Measurements from ENCODE around the gene NEDD8.

NEDD8 gene

GRCh38 chr14:24179294-24179960, 52.7 kb downstream of the NEDD8 start:
- in situ Hi-C loops (cut with MboI; ENCODE audit: low pct_unique_long_range_greater_than_20kb, low sequenced_read_pairs, unreplicated experiment), result no loop called here
- no peak for TF ChIP-seq CTCF (IDR thresholded peaks at IDR 0.05; ENCODE audit: extremely low read depth, insufficient read depth, missing control alignments)
- no peak for DNase-seq (ENCODE audit: low spot score)

- DNase-seq (ENCODE audit: low spot score), result no peak
- no peak for TF ChIP-seq CTCF (IDR thresholded peaks at IDR 0.05; ENCODE audit: extremely low read depth, insufficient read depth, missing control alignments)
- in situ Hi-C loops (cut with MboI; ENCODE audit: low pct_unique_long_range_greater_than_20kb, low sequenced_read_pairs, unreplicated experiment), result no loop called here
Measured at GRCh38 chr14:24178399-24179178, 53.6 kb downstream of the NEDD8 start.

- DNase-seq (ENCODE audit: low spot score), result no peak
- in situ Hi-C loops (cut with MboI; ENCODE audit: low pct_unique_long_range_greater_than_20kb, low sequenced_read_pairs, unreplicated experiment), result no loop called here
- TF ChIP-seq CTCF (IDR thresholded peaks at IDR 0.05; ENCODE audit: extremely low read depth, insufficient read depth, missing control alignments), result no peak
Measured at GRCh38 chr14:24177891-24178290, 54.3 kb downstream of the NEDD8 start.

GRCh38 chr14:24177041-24177825, 54.9 kb downstream of the NEDD8 start:
- TF ChIP-seq CTCF (IDR thresholded peaks at IDR 0.05; ENCODE audit: extremely low read depth, insufficient read depth, missing control alignments), result no peak
- in situ Hi-C loops (cut with MboI; ENCODE audit: low pct_unique_long_range_greater_than_20kb, low sequenced_read_pairs, unreplicated experiment), result no loop called here
- DNase-seq (ENCODE audit: low spot score), result no peak

- in situ Hi-C loops (cut with MboI; ENCODE audit: low pct_unique_long_range_greater_than_20kb, low sequenced_read_pairs, unreplicated experiment), result no loop called here
- no peak for DNase-seq (ENCODE audit: low spot score)
- no peak for TF ChIP-seq CTCF (IDR thresholded peaks at IDR 0.05; ENCODE audit: extremely low read depth, insufficient read depth, missing control alignments)
Measured at GRCh38 chr14:24176599-24176998, 55.6 kb downstream of the NEDD8 start.

GRCh38 chr14:24172871-24173281, 59.3 kb downstream of the NEDD8 start:
- TF ChIP-seq CTCF (IDR thresholded peaks at IDR 0.05; ENCODE audit: extremely low read depth, insufficient read depth, missing control alignments), result no peak
- in situ Hi-C loops (cut with MboI; ENCODE audit: low pct_unique_long_range_greater_than_20kb, low sequenced_read_pairs, unreplicated experiment), result no loop called here
- no peak for DNase-seq (ENCODE audit: low spot score)
